ENCODE data around the gene TRIM50. TPM values are rescaled to one million over a fixed set of nuclear protein-coding genes. Genes with fewer than 3 reads are reported as not detected.
"Not testable (repeated sequence)": the region's sequence is repeated elsewhere in the genome, so short reads cannot be mapped to it uniquely, and the experiment has no call there.

TRIM50 gene
- polyA plus RNA-seq, 1 donor (not counting 4 experiments of a cell fraction or from before 2014, with no cell fraction given): not detected

- dilution Hi-C loops (cut with MboI; ENCODE audit: extremely low pct_ligation_motif_present, low sequenced_read_pairs); H2AFZ ChIP-seq (ENCODE audit: control insufficient read depth, low read length); H3K9ac ChIP-seq (ENCODE audit: control insufficient read depth, extremely low read depth, insufficient read depth, low read length); H3K36me3 ChIP-seq (ENCODE audit: control insufficient read depth in 2 of 2, extremely low read depth in 1 of 2, insufficient read depth in 2 of 2, low read length in 2 of 2); H3K27ac ChIP-seq (ENCODE audit: control insufficient read depth, insufficient read depth, low read length); H3K9me3 ChIP-seq (ENCODE audit: control insufficient read depth, low read depth, low read length); H3K4me3 ChIP-seq (ENCODE audit: control insufficient read depth in 2 of 3, extremely low read depth in 1 of 3, insufficient read depth in 2 of 3, low read depth in 1 of 3, low read length in 3 of 3); H3K27me3 ChIP-seq (ENCODE audit: control insufficient read depth, extremely low read depth, insufficient read depth, low read length); H4K20me1 ChIP-seq (ENCODE audit: control insufficient read depth, extremely low read depth, insufficient read depth, low read length); H3K4me1 ChIP-seq (ENCODE audit: control insufficient read depth, extremely low read depth, insufficient read depth, low read length); DNase-seq (ENCODE audit: low read depth, low spot score); FAIRE-seq; H3K79me2 ChIP-seq (ENCODE audit: control insufficient read depth, insufficient read depth, low read length); H3K4me2 ChIP-seq (ENCODE audit: control insufficient read depth, extremely low read depth, insufficient read depth, low read depth, low read length); H3K9me1 ChIP-seq (ENCODE audit: control insufficient read depth, extremely low read depth, insufficient read depth, low read length): not testable (repeated sequence)
These were observed 61.0 kb downstream of the TRIM50 start for GRCh38 chr7:73266719-73267368.

Small RNAs within 50 kb of the gene (small RNA-seq; reads per million reads assigned to genes)
- 0 reads per million in 3 experiments for gene RNU6-1080P (ENCODE audit: insufficient read length in 3 of 3, low read depth in 3 of 3, low replicate concordance in 1 of 3)

Other genes starting within 250 kb of the TRIM50 start
- not detected in 3 replicates for gene SPDYE9, start 242.0 kb downstream of the TRIM50 start, polyA plus RNA-seq
- 16.8 to 20.4 TPM (median 20.2 TPM) in 3 replicates for gene NSUN5, start 19.3 kb downstream of the TRIM50 start, polyA plus RNA-seq
- not detected in 3 replicates for gene FKBP6, start 79 bp upstream of the TRIM50 start, polyA plus RNA-seq
- gene FZD9, start 105.7 kb upstream of the TRIM50 start, polyA plus RNA-seq: 0.08 to 0.16 TPM (median 0.13 TPM) in 3 replicates
- 14.2 to 24.3 TPM (median 23.6 TPM) in 3 replicates for gene BAZ1B, start 194.2 kb upstream of the TRIM50 start, polyA plus RNA-seq
- 38.5 to 49.6 TPM (median 41.0 TPM) in 3 replicates for gene BCL7B, start 229.6 kb upstream of the TRIM50 start, polyA plus RNA-seq

Measured in keratinocyte (primary cell).